Activated gamma-delta T cell treated with anti-CD3 and anti-CD28 coated beads, Interleukin-2, amount 50 U/mL, for 16 hours (primary cell): ENCODE data around the gene C1orf167.

Experiments
- DNase-seq: peaks from one replicate; pipeline ENCODE4 v3.0.0-alpha.2; 2020; ENCODE audit warnings: low read depth

C1orf167 gene

GRCh38 chr1:11761285-11761684 lies 708 bp upstream of the C1orf167 start:
- no peak for DNase-seq

- no peak for DNase-seq
Observed at GRCh38 chr1:11764115-11764514, 2.1 kb downstream of the C1orf167 start.

- no peak for DNase-seq
Observed at GRCh38 chr1:11764519-11764918, 2.5 kb downstream of the C1orf167 start.

GRCh38 chr1:11765661-11766428 lies 3.9 kb downstream of the C1orf167 start:
- DNase-seq = no peak

GRCh38 chr1:11766429-11766776 lies 4.4 kb downstream of the C1orf167 start:
- no peak for DNase-seq

- no peak for DNase-seq
Observed at GRCh38 chr1:11767922-11768704, 6.1 kb downstream of the C1orf167 start.

- no peak for DNase-seq
Observed at GRCh38 chr1:11768821-11769220, 6.8 kb downstream of the C1orf167 start.

- no peak for DNase-seq
Observed at GRCh38 chr1:11769274-11769673, 7.3 kb downstream of the C1orf167 start.

- no peak for DNase-seq
Observed at GRCh38 chr1:11770011-11770410, 8.0 kb downstream of the C1orf167 start.

- no peak for DNase-seq
Observed at GRCh38 chr1:11771481-11772043, 9.6 kb downstream of the C1orf167 start.

- no peak for DNase-seq
Observed at GRCh38 chr1:11772458-11772857, 10.5 kb downstream of the C1orf167 start.

GRCh38 chr1:11774753-11775152 lies 12.8 kb downstream of the C1orf167 start:
- no peak for DNase-seq

- no peak for DNase-seq
Observed at GRCh38 chr1:11777658-11778322, 15.8 kb downstream of the C1orf167 start.

- DNase-seq = no peak
Observed at GRCh38 chr1:11778336-11778735, 16.3 kb downstream of the C1orf167 start.

- DNase-seq = no peak
Observed at GRCh38 chr1:11778844-11779623, 17.0 kb downstream of the C1orf167 start.

- no peak for DNase-seq
Observed at GRCh38 chr1:11779715-11780379, 17.9 kb downstream of the C1orf167 start.

GRCh38 chr1:11780380-11781147 lies 18.6 kb downstream of the C1orf167 start:
- DNase-seq = no peak

GRCh38 chr1:11781297-11781696 lies 19.3 kb downstream of the C1orf167 start:
- no peak for DNase-seq

GRCh38 chr1:11782127-11782708 lies 20.2 kb downstream of the C1orf167 start:
- DNase-seq = no peak

GRCh38 chr1:11783556-11783955 lies 21.6 kb downstream of the C1orf167 start:
- DNase-seq = no peak
